Vagina (tissue), 2 donors: Measurements from ENCODE around the gene ETS1.

Experiments used
- POLR2A ChIP-seq, 2 donors: fragments of 450-650 bp; IDR thresholded peaks; one replicate each; pipeline ENCODE4 v1.6.1; 2017; ENCODE audit warnings: antibody characterized with exemption in 2 of 2, mild to moderate bottlenecking in 2 of 2, moderate library complexity in 2 of 2
- POLR2AphosphoS5 ChIP-seq, 2 donors: sonication (generic); formaldehyde crosslinking; IDR thresholded peaks; one replicate each; pipeline ENCODE4 v1.9.0; 2017; ENCODE audit warnings: antibody characterized with exemption in 2 of 2, mild to moderate bottlenecking in 2 of 2, low read depth in 1 of 2; ENCODE audit not compliant: insufficient read depth in 1 of 2
- TF ChIP-seq, protein P1 (sequence below), 3 experiments: fragments of 450-650 bp in 2 of 3; fragments of 200-600 bp in 1 of 3; sonication (generic) in 1 of 3; IDR thresholded peaks; one replicate each; pipeline ENCODE4 v1.5.1; 2017 to 2019; ENCODE audit warnings: antibody characterized with exemption in 3 of 3, mild to moderate bottlenecking in 2 of 3, moderate library complexity in 2 of 3

DNA sequence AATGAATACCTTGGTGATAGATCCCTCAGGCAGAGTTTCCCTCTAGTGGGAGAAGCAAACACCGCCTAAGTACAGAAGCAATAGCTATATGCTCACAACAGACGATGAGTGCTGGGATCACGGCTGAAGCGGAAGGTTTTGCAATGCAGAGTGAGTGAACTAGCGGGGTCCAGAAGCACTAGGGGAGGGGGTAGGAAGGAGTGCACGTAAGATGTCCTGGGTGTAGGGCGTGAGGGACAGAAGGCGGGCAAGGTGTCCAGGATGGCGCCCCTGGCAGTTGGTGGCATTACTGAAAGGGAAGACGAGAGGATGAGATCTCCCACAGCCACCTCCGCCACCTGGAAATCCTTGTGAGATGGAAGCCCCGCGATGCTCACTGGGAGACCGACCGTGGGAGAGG is 81.0 kb downstream of the ETS1 start:
- TF ChIP-seq, protein P1, sequence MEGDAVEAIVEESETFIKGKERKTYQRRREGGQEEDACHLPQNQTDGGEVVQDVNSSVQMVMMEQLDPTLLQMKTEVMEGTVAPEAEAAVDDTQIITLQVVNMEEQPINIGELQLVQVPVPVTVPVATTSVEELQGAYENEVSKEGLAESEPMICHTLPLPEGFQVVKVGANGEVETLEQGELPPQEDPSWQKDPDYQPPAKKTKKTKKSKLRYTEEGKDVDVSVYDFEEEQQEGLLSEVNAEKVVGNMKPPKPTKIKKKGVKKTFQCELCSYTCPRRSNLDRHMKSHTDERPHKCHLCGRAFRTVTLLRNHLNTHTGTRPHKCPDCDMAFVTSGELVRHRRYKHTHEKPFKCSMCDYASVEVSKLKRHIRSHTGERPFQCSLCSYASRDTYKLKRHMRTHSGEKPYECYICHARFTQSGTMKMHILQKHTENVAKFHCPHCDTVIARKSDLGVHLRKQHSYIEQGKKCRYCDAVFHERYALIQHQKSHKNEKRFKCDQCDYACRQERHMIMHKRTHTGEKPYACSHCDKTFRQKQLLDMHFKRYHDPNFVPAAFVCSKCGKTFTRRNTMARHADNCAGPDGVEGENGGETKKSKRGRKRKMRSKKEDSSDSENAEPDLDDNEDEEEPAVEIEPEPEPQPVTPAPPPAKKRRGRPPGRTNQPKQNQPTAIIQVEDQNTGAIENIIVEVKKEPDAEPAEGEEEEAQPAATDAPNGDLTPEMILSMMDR (IDR thresholded peaks at IDR 0.05) = no peak
- TF ChIP-seq POLR2A (IDR thresholded peaks at IDR 0.05) = no peak
- no peak for TF ChIP-seq POLR2AphosphoS5 (IDR thresholded peaks at IDR 0.05; ENCODE audit: insufficient read depth in 1 of 2, low read depth in 1 of 2)
